Lower leg skin (tissue), 4 donors: ENCODE results near the gene SSR1. TPM values are rescaled to one million over a fixed set of nuclear protein-coding genes. Genes with fewer than 3 reads are reported as not detected.

ENCODE experiments used
- DNase-seq, 2 donors: peaks; one replicate each; pipeline ENCODE4 v3.0.0-alpha.2; 2019; ENCODE audit warnings: low spot score in 2 of 2
- H3K4me3 ChIP-seq: fragments of 200-600 bp; sonication (generic); 2 replicates; pipeline ENCODE4 v1.5.1; 2017; ENCODE audit warnings: mild to moderate bottlenecking, low read depth; ENCODE audit not compliant: poor library complexity, severe bottlenecking
- CTCF ChIP-seq, 3 donors: fragments of 450-650 bp; IDR thresholded peaks; one replicate each; pipeline ENCODE4 v1.5.1; 2016; ENCODE audit warnings: antibody characterized with exemption in 3 of 3, mild to moderate bottlenecking in 3 of 3, moderate library complexity in 2 of 3
- POLR2A ChIP-seq, 2 donors: fragments of 450-650 bp; IDR thresholded peaks; one replicate each; pipeline ENCODE4 v1.6.1; 2016 to 2017; ENCODE audit warnings: antibody characterized with exemption in 2 of 2, mild to moderate bottlenecking in 1 of 2, moderate library complexity in 1 of 2
- WGBS, 2 donors: methylation state at CpG; one replicate each; pipeline ENCODE4 v1.1.5; 2018; 5-methylcytosine and 5-hydroxymethylcytosine counted together
- intact Hi-C: fragments of 100-400 bp; cut with DNase I; formaldehyde crosslinking; loops from one replicate; pipeline ENCODE4 v1.15.0; 2023; ENCODE audit warnings: low total_unique reads
- total RNA-seq, 4 donors: library from RNA; depleted of rRNA; stranded (reverse); fragments of >200 nt; gene quantifications; one replicate each; pipeline ENCODE4 v1.1.0, GENCODE V29; 2016

Gene SSR1
- total RNA-seq, 4 donors from 2014 or later, result 31.4 to 42.9 (median 35.3) TPM

GRCh38 chr6:7238900-7239589 lies 74.0 kb downstream of the SSR1 start:
- intact Hi-C loops, result loop anchor here (10.0 kb wide), 1 partner anchor 334 kb away; no protein-coding TSS in a partner anchor
- no peak overlapping the region for H3K4me3 ChIP-seq
- DNase-seq, result peak; percentile 84 to 96

GRCh38 chr6:7238526-7238899 lies 74.5 kb downstream of the SSR1 start:
- TF ChIP-seq CTCF (IDR thresholded peaks at IDR 0.05) (no peak), POLR2A (IDR thresholded peaks at IDR 0.05) (no peak)
- intact Hi-C loops, result loop anchor here (10.0 kb wide), 1 partner anchor 334 kb away; no protein-coding TSS in a partner anchor

More at GRCh38 chr6:7238900-7239589, 74.0 kb downstream of the SSR1 start:
- peak in 1 of 3 donors; percentile 63 for TF ChIP-seq CTCF (IDR thresholded peaks at IDR 0.05)
- TF ChIP-seq POLR2A (IDR thresholded peaks at IDR 0.05), result no peak
- 31 to 43% methylated on average over 10 of the region's 10 CpGs for WGBS, 2 donors

GRCh38 chr6:7237653-7238188 lies 75.3 kb downstream of the SSR1 start:
- intact Hi-C loops, result loop anchor here (10.0 kb wide), 1 partner anchor 333 kb away; no protein-coding TSS in a partner anchor
- no peak overlapping the region for H3K4me3 ChIP-seq
- no peak for DNase-seq
- 89 to 92% methylated on average over 8 of the region's 8 CpGs for WGBS, 2 donors
- TF ChIP-seq CTCF (IDR thresholded peaks at IDR 0.05) (no peak), POLR2A (IDR thresholded peaks at IDR 0.05) (no peak)

More at GRCh38 chr6:7238526-7238899, 74.5 kb downstream of the SSR1 start:
- no peak for DNase-seq
- H3K4me3 ChIP-seq, result no peak overlapping the region
- 87 to 88% methylated on average over 5 of the region's 5 CpGs for WGBS, 2 donors

- H3K4me3 ChIP-seq, result no peak overlapping the region
- intact Hi-C loops, result loop anchor here (10.0 kb wide), 1 partner anchor 332 kb away; no protein-coding TSS in a partner anchor
- DNase-seq, result no peak
- TF ChIP-seq POLR2A (IDR thresholded peaks at IDR 0.05), result no peak
- no peak for TF ChIP-seq CTCF (IDR thresholded peaks at IDR 0.05)
- WGBS, 2 donors, result 54 to 65% methylated on average over 8 of the region's 8 CpGs
These were observed 76.4 kb downstream of the SSR1 start for GRCh38 chr6:7236306-7237209.

- no peak for DNase-seq
- intact Hi-C loops, result loop anchor here (10.0 kb wide), 1 partner anchor 331 kb away; no protein-coding TSS in a partner anchor
- TF ChIP-seq CTCF (IDR thresholded peaks at IDR 0.05) (no peak), POLR2A (IDR thresholded peaks at IDR 0.05) (no peak)
- WGBS, 2 donors, result 40 to 44% methylated on average over 9 of the region's 9 CpGs
- H3K4me3 ChIP-seq, result no peak overlapping the region
These were observed 77.2 kb downstream of the SSR1 start for GRCh38 chr6:7235712-7236305.
